HepG2 (cell line): ENCODE data around the gene SLC4A7. TPM values are rescaled to one million over a fixed set of nuclear protein-coding genes. Genes with fewer than 3 reads are reported as not detected.

ENCODE experiments used
- ATAC-seq: fragments of 200-7000 bp; cut with Tn5 transposase; 3 replicates; pipeline ENCODE4 v1.9.1; 2020; ENCODE audit warnings: mild to moderate bottlenecking, moderate library complexity
- BruUV-seq: library from RNA; stranded (reverse); fragments of 400-500 nt; replicated peaks from 2 replicates; lab custom pipeline; 2021; lab: Mats Ljungman, UMichigan
- CTCF ChIA-PET: fragments of 300-600 bp; formaldehyde crosslinking; extraction: SDS; loops from one replicate; lab custom pipeline; 2021; ENCODE audit warnings: low total read pairs, inconsistent platforms, low intra/inter-chr PET ratio; lab: Yijun Ruan, JAX
- POLR2A ChIA-PET: fragments of 350-600 bp; sonication (Branson Sonifier 250); formaldehyde crosslinking; loops from one replicate; lab custom pipeline; 2020; ENCODE audit warnings: antibody characterized with exemption, inconsistent platforms; lab: Yijun Ruan, JAX
- DNase-seq: peaks from one replicate; pipeline ENCODE4 v3.0.0-alpha.2; 2015; ENCODE audit warnings: low spot score
- FAIRE-seq: peaks from 3 replicates; lab custom pipeline; 2011; peaks lifted over from hg19 to GRCh38; lab: Jason Lieb, UNC
- H2AFZ ChIP-seq: one replicate; pipeline ENCODE4 v1.6.1; 2011; ENCODE audit warnings: low read length, inconsistent platforms
- H3K27ac ChIP-seq: fragments of 300-600 bp; 3 replicates; pipeline ENCODE4 v1.8.0; 2011; ENCODE audit warnings: mixed run types, mild to moderate bottlenecking, mixed read lengths, low read length, inconsistent platforms; ENCODE audit not compliant: insufficient read depth; ENCODE audit errors: extremely low read length
- H3K27me3 ChIP-seq, 2 experiments: fragments of 200-600 bp in 1 of 2; 2 replicates in 1 of 2; 3 replicates in 1 of 2; pipeline versions ENCODE4 v1.6.0 to v1.8.0; 2011; ENCODE audit warnings: low read length in 2 of 2, mild to moderate bottlenecking in 2 of 2, moderate library complexity in 2 of 2, inconsistent platforms in 1 of 2; ENCODE audit not compliant: insufficient read depth in 2 of 2, control insufficient read depth in 1 of 2
- H3K36me3 ChIP-seq, 2 experiments: fragments of 200-600 bp in 1 of 2; replicated peaks in 1 of 2; 2 replicates in 1 of 2; 3 replicates in 1 of 2; pipeline versions ENCODE4 v1.5.1 to v1.8.0; 2011; ENCODE audit warnings: low read length in 2 of 2, inconsistent platforms in 1 of 2; ENCODE audit not compliant: insufficient read depth in 2 of 2, control insufficient read depth in 1 of 2
- H3K4me1 ChIP-seq: 2 replicates; pipeline ENCODE4 v1.5.1; 2012; ENCODE audit warnings: low read length, inconsistent platforms; ENCODE audit not compliant: insufficient read depth
- H3K4me2 ChIP-seq: 2 replicates; pipeline ENCODE4 v1.6.0; 2011; ENCODE audit warnings: low read depth, low read length, inconsistent platforms
- H3K4me3 ChIP-seq, 3 experiments: fragments of 200-600 bp in 1 of 3; sonication (generic), shearing (Covaris generic) in 1 of 3; replicated peaks in 1 of 3; 2 replicates each; pipeline ENCODE4 v1.5.1; 2011 to 2016; ENCODE audit warnings: low read length in 3 of 3, inconsistent platforms in 2 of 3, low read depth in 2 of 3, mild to moderate bottlenecking in 2 of 3, control low read depth in 1 of 3, mixed read lengths in 1 of 3; ENCODE audit not compliant: insufficient read depth in 1 of 3
- H3K79me2 ChIP-seq: one replicate; pipeline ENCODE4 v1.6.1; 2011; ENCODE audit warnings: low read length, inconsistent platforms; ENCODE audit not compliant: insufficient read depth
- H3K9ac ChIP-seq: 2 replicates; pipeline ENCODE4 v1.6.0; 2011; ENCODE audit warnings: mild to moderate bottlenecking, low read depth, low read length, inconsistent platforms; ENCODE audit not compliant: insufficient read depth
- H3K9me3 ChIP-seq: 2 replicates; pipeline ENCODE4 v1.5.1; 2012; ENCODE audit warnings: mild to moderate bottlenecking, low read length
- H4K20me1 ChIP-seq: 2 replicates; pipeline ENCODE4 v1.6.0; 2011; ENCODE audit warnings: inconsistent platforms, mild to moderate bottlenecking, low read length, moderate library complexity; ENCODE audit not compliant: insufficient read depth
- ATF4 ChIP-seq, 2 experiments: fragments of 450-650 bp in 1 of 2; sonication (generic) in 1 of 2; formaldehyde crosslinking; IDR thresholded peaks; 2 replicates each; pipeline versions ENCODE4 v1.5.0 to v1.8.0; 2020 to 2022; ENCODE audit warnings: mild to moderate bottlenecking in 1 of 2, missing genetic modification reagents in 1 of 2
- BATF2 ChIP-seq: sonication (generic); formaldehyde crosslinking; IDR thresholded peaks from 2 replicates; pipeline ENCODE4 v1.8.0; 2022; ENCODE audit warnings: mild to moderate bottlenecking, missing genetic modification reagents, moderate library complexity
- CENPX ChIP-seq: sonication (generic); formaldehyde crosslinking; IDR thresholded peaks from 2 replicates; pipeline ENCODE4 v1.9.0; 2021; ENCODE audit warnings: mild to moderate bottlenecking, missing genetic modification reagents, moderate library complexity
- CERS6 ChIP-seq: sonication (generic); formaldehyde crosslinking; IDR thresholded peaks from 2 replicates; pipeline ENCODE4 v1.5.0; 2020; ENCODE audit warnings: missing genetic modification reagents
- HMGA1 ChIP-seq: sonication (generic); formaldehyde crosslinking; conservative IDR thresholded peaks from 2 replicates; pipeline ENCODE4 v1.4.0; 2020; ENCODE audit warnings: missing genetic modification reagents
- SIN3B ChIP-seq: fragments of 150-350 bp; IDR thresholded peaks from 2 replicates; pipeline ENCODE4 v1.6.1; 2014; ENCODE audit warnings: low read length
- SNRNP70 ChIP-seq: fragments of 200-400 bp; formaldehyde crosslinking; IDR thresholded peaks from 2 replicates; pipeline ENCODE4 v1.6.1; 2017; ENCODE audit warnings: mild to moderate bottlenecking, low read depth, low read length, moderate library complexity
- ZFP37 ChIP-seq: sonication (generic); formaldehyde crosslinking; IDR thresholded peaks from 2 replicates; pipeline ENCODE4 v1.4.0; 2020; ENCODE audit warnings: missing genetic modification reagents, borderline replicate concordance
- ZNF160 ChIP-seq: sonication (generic); formaldehyde crosslinking; IDR thresholded peaks from 2 replicates; pipeline ENCODE4 v1.8.0; 2022; ENCODE audit warnings: mild to moderate bottlenecking, inconsistent platforms, missing genetic modification reagents
- ZNF230 ChIP-seq: sonication (generic); formaldehyde crosslinking; IDR thresholded peaks from 2 replicates; pipeline ENCODE4 v1.4.0; 2020; ENCODE audit warnings: mild to moderate bottlenecking, missing genetic modification reagents
- ZNF235 ChIP-seq: sonication (generic); formaldehyde crosslinking; IDR thresholded peaks from 2 replicates; pipeline ENCODE4 v1.8.1; 2023; ENCODE audit warnings: mild to moderate bottlenecking, missing genetic modification reagents, borderline replicate concordance
- ZNF251 ChIP-seq: sonication (generic); formaldehyde crosslinking; IDR thresholded peaks from 2 replicates; pipeline ENCODE4 v1.9.0; 2021; ENCODE audit warnings: mild to moderate bottlenecking, missing genetic modification reagents
- ZNF253 ChIP-seq: sonication (generic); formaldehyde crosslinking; IDR thresholded peaks from 2 replicates; pipeline ENCODE4 v1.8.0; 2022; ENCODE audit warnings: mild to moderate bottlenecking, missing genetic modification reagents, borderline replicate concordance
- ZNF382 ChIP-seq: sonication (generic); formaldehyde crosslinking; IDR thresholded peaks from 2 replicates; pipeline ENCODE4 v1.5.0; 2020; ENCODE audit warnings: missing genetic modification reagents, mild to moderate bottlenecking, borderline replicate concordance
- ZNF607 ChIP-seq: sonication (generic); formaldehyde crosslinking; IDR thresholded peaks from 2 replicates; pipeline ENCODE4 v1.5.1; 2020; ENCODE audit warnings: missing genetic modification reagents, mild to moderate bottlenecking, borderline replicate concordance
- ZNF75D ChIP-seq: sonication (generic); formaldehyde crosslinking; IDR thresholded peaks from 2 replicates; pipeline ENCODE4 v1.8.1; 2023; ENCODE audit warnings: missing genetic modification reagents, mild to moderate bottlenecking, borderline replicate concordance
- ZNF781 ChIP-seq: sonication (generic); formaldehyde crosslinking; IDR thresholded peaks from 2 replicates; pipeline ENCODE4 v1.5.1; 2020; ENCODE audit warnings: borderline replicate concordance, mild to moderate bottlenecking, missing genetic modification reagents; ENCODE audit errors: not compliant biosample characterization
- ZSCAN22 ChIP-seq: sonication (generic); formaldehyde crosslinking; IDR thresholded peaks from 2 replicates; pipeline ENCODE4 v1.4.0; 2020; ENCODE audit warnings: mild to moderate bottlenecking, missing genetic modification reagents
- whole genome bisulfite sequencing: methylation state at CpG from one replicate; pipeline ENCODE4 v1.1.6; 2017; ENCODE audit warnings: low lambda C conversion rate; 5-methylcytosine and 5-hydroxymethylcytosine counted together
- in situ Hi-C: cut with HindIII; loops from 2 replicates; pipeline ENCODE4 v1.10.0; 2017; ENCODE audit warnings: low pct_unique_long_range_greater_than_20kb; ENCODE audit not compliant: extremely low pct_ligation_motif_present
- intact Hi-C: fragments of 100-400 bp; cut with micrococcal nuclease; formaldehyde crosslinking; loops from one replicate; pipeline ENCODE4 v1.10.0; 2022; ENCODE audit not compliant: unreplicated experiment
- polyA plus RNA-seq, 8 experiments: library from polyadenylated mRNA; depleted of rRNA in 3 of 8; stranded (reverse) in 7 of 8; unstranded in 1 of 8; fragments of >200 nt; fragmentation: Illumina TruSeq in 4 of 8; extraction: Trizol in 4 of 8; gene quantifications; 2 replicates each; pipeline versions ENCODE4 v1.2.1 to v1.2.3, GENCODE V29; 2011 to 2016; ENCODE audit warnings: low read depth in 4 of 8, missing spikeins in 1 of 8, mixed read lengths in 1 of 8; ENCODE audit not compliant: insufficient read depth in 1 of 8
- total RNA-seq, 5 experiments: library from RNA; depleted of rRNA; stranded (reverse); fragments of >200 nt; fragmentation: Illumina TruSeq; extraction: Trizol; gene quantifications; 2 replicates each; pipeline ENCODE4 v1.2.3, GENCODE V29; 2016; ENCODE audit warnings: low read depth in 1 of 5

Gene SLC4A7
- total and polyA plus RNA-seq, 2 of the 13 experiments (the other 11 are each of a cell fraction or from before 2014, with no cell fraction given), result 16.4 to 43.8 TPM

- H3K9ac ChIP-seq, result no peak overlapping the region
- H3K27ac ChIP-seq, result no peak overlapping the region
- no peaks in the 10 kb centered on the region for H3K36me3 ChIP-seq
- FAIRE-seq, result no peak
- WGBS, result 7% methylated on average over 1 of the region's 1 CpG
- in situ Hi-C loops (no loop called here), intact Hi-C loops (no loop called here)
- CTCF ChIA-PET, result no interaction called here
- DNase-seq, result no peak
- no peaks in the 10 kb centered on the region for H4K20me1 ChIP-seq
- BruUV-seq, result no TSS peak
- no peak overlapping the region; the same call in 1 of the 2 replicates for H3K4me2 ChIP-seq
- no peak for ATAC-seq
- peaks cover 16% of the 10 kb centered on the region; the same call in 1 of the 2 replicates for H3K4me1 ChIP-seq
- POLR2A ChIA-PET, result no interaction called here
- no peak overlapping the region for H3K4me3 ChIP-seq
- TF ChIP-seq SIN3B, result no peak
- TF ChIP-seq ATF4 (CRISPR knock-in tag; IDR thresholded peaks at IDR 0.05), result no peak
- no peak for TF ChIP-seq ZNF235 (CRISPR knock-in tag)
- TF ChIP-seq ZNF382 (CRISPR knock-in tag), result no peak
- no peak for TF ChIP-seq SNRNP70
- no peak for TF ChIP-seq ZNF160 (CRISPR knock-in tag)
- TF ChIP-seq HMGA1 (CRISPR knock-in tag), result no peak
- no peak for TF ChIP-seq ZSCAN22 (CRISPR knock-in tag)
- no peak for TF ChIP-seq CENPX (CRISPR knock-in tag)
- TF ChIP-seq ZNF251, result no peak
- no peak for TF ChIP-seq ZNF75D (CRISPR knock-in tag)
- TF ChIP-seq ZNF607 (CRISPR knock-in tag), result no peak
- TF ChIP-seq ZFP37, result no peak
- TF ChIP-seq ZNF253 (CRISPR knock-in tag), result no peak
- TF ChIP-seq ZNF781 (CRISPR knock-in tag), result no peak
- TF ChIP-seq ZNF230 (CRISPR knock-in tag), result no peak
- no peak for TF ChIP-seq BATF2 (CRISPR knock-in tag)
- no peak for TF ChIP-seq CERS6 (CRISPR knock-in tag)
- H3K27me3 ChIP-seq, result no peaks in the 10 kb centered on the region
- no peaks in the 10 kb centered on the region for H3K9me3 ChIP-seq
- no peaks in the 10 kb centered on the region for H3K79me2 ChIP-seq
- H2AFZ ChIP-seq, result no peak overlapping the region
Observed at GRCh38 chr3:27504749-27505148, 20.6 kb upstream of the SLC4A7 start.
